Endothelial cell of umbilical vein (primary cell): ENCODE data around the gene NFIA. TPM values are rescaled to one million over a fixed set of nuclear protein-coding genes. Genes with fewer than 3 reads are reported as not detected.

Experiments used
- BruUV-seq: library from RNA; stranded (reverse); fragments of 400-500 nt; replicated peaks from 2 replicates; lab custom pipeline; 2021; lab: Mats Ljungman, UMichigan
- CTCF ChIA-PET: fragments of 300-600, 350-600 bp; sonication (Branson Sonifier 250); formaldehyde crosslinking; loops from one replicate; lab custom pipeline; 2021; ENCODE audit warnings: antibody characterized with exemption, inconsistent platforms; lab: Charles Lee
- POLR2A ChIA-PET: fragments of 300-600, 350-600 bp; sonication (Branson Sonifier 250); formaldehyde crosslinking; loops from one replicate; lab custom pipeline; 2021; ENCODE audit warnings: antibody characterized with exemption, inconsistent platforms; lab: Charles Lee
- DNase-seq: peaks from one replicate; pipeline ENCODE4 v3.0.0-alpha.2; 2011; ENCODE audit warnings: low read depth, low spot score
- FAIRE-seq: peaks from 2 replicates; lab custom pipeline; 2011; peaks lifted over from hg19 to GRCh38; lab: Jason Lieb, UNC
- H2AFZ ChIP-seq: 2 replicates; pipeline ENCODE4 v1.6.0; 2012; ENCODE audit warnings: low read depth, low read length, control low read depth, inconsistent platforms
- H3K27ac ChIP-seq: 2 replicates; pipeline ENCODE4 v1.5.1; 2011; ENCODE audit warnings: low read depth, mild to moderate bottlenecking, control low read depth, low read length, moderate library complexity; ENCODE audit not compliant: insufficient read depth
- H3K27me3 ChIP-seq, 2 experiments: 2 replicates each; pipeline versions ENCODE4 v1.6.0 to v1.6.1; 2011; ENCODE audit warnings: low read length in 2 of 2, mixed read lengths in 1 of 2; ENCODE audit not compliant: control insufficient read depth in 2 of 2, insufficient read depth in 2 of 2
- H3K36me3 ChIP-seq, 2 experiments: 2 replicates in 1 of 2; 3 replicates in 1 of 2; pipeline ENCODE4 v1.5.1; 2011; ENCODE audit warnings: low read length in 2 of 2, mild to moderate bottlenecking in 1 of 2, moderate library complexity in 1 of 2; ENCODE audit not compliant: control insufficient read depth in 2 of 2, insufficient read depth in 2 of 2; ENCODE audit errors: extremely low read depth in 1 of 2
- H3K4me1 ChIP-seq: 3 replicates; pipeline ENCODE4 v1.5.1; 2011; ENCODE audit warnings: mild to moderate bottlenecking, low read length; ENCODE audit not compliant: control insufficient read depth, insufficient read depth; ENCODE audit errors: extremely low read depth
- H3K4me2 ChIP-seq: 2 replicates; pipeline ENCODE4 v1.6.1; 2011; ENCODE audit warnings: low read length, control low read depth, mixed read lengths; ENCODE audit not compliant: insufficient read depth
- H3K4me3 ChIP-seq, 3 experiments: fragments of 200-600 bp in 1 of 3; sonication (generic), shearing (Covaris generic) in 1 of 3; replicated peaks in 1 of 3; 2 replicates each; pipeline ENCODE4 v1.5.1; 2011 to 2016; ENCODE audit warnings: control low read depth in 3 of 3, low read length in 3 of 3, mild to moderate bottlenecking in 2 of 3, inconsistent platforms in 1 of 3, low read depth in 1 of 3, moderate library complexity in 1 of 3; ENCODE audit not compliant: insufficient read depth in 1 of 3
- H3K79me2 ChIP-seq: 2 replicates; pipeline ENCODE4 v1.6.0; 2012; ENCODE audit warnings: low read length, inconsistent platforms; ENCODE audit not compliant: control insufficient read depth, insufficient read depth
- H3K9ac ChIP-seq: replicated peaks from 2 replicates; pipeline ENCODE3; 2011; ENCODE audit warnings: low read length, control low read depth; ENCODE audit not compliant: insufficient read depth; ENCODE audit errors: extremely low read depth
- H3K9me1 ChIP-seq: replicated peaks from 3 replicates; pipeline ENCODE4 v1.6.0; 2011; ENCODE audit warnings: mild to moderate bottlenecking, low read length; ENCODE audit not compliant: control insufficient read depth, insufficient read depth; ENCODE audit errors: extremely low read depth
- H3K9me3 ChIP-seq: replicated peaks from 2 replicates; pipeline ENCODE4 v1.5.1; 2012; ENCODE audit warnings: low read length, inconsistent platforms; ENCODE audit not compliant: control insufficient read depth, insufficient read depth
- H4K20me1 ChIP-seq: replicated peaks from 2 replicates; pipeline ENCODE3; 2011; ENCODE audit warnings: mild to moderate bottlenecking, low read length; ENCODE audit not compliant: control insufficient read depth, insufficient read depth; ENCODE audit errors: extremely low read depth
- FOS ChIP-seq: IDR thresholded peaks from 2 replicates; pipeline ENCODE4 v1.6.1; 2011; ENCODE audit warnings: mild to moderate bottlenecking, low read length, moderate library complexity, borderline replicate concordance; ENCODE audit not compliant: insufficient read depth
- GATA2 ChIP-seq: IDR thresholded peaks from 2 replicates; pipeline ENCODE4 v1.7.0; 2011; ENCODE audit warnings: low read depth, mild to moderate bottlenecking, moderate library complexity, mixed read lengths, low read length; ENCODE audit not compliant: insufficient read length, insufficient read depth
- JUN ChIP-seq: IDR thresholded peaks from 2 replicates; pipeline ENCODE4 v1.6.1; 2011; ENCODE audit warnings: borderline replicate concordance, low read depth; ENCODE audit not compliant: insufficient read length, insufficient read depth
- MYC ChIP-seq: IDR thresholded peaks from one replicate; pipeline ENCODE4 v1.6.1; 2011; ENCODE audit warnings: mild to moderate bottlenecking, low read depth, low read length
- dilution Hi-C: fragments of 300-500 bp; cut with MboI; formaldehyde crosslinking; loops from one replicate; pipeline ENCODE4 v1.15.0; 2019; ENCODE audit warnings: low sequenced_read_pairs; ENCODE audit not compliant: extremely low pct_ligation_motif_present
- intact Hi-C: fragments of 100-400 bp; cut with micrococcal nuclease; formaldehyde crosslinking; loops from one replicate; pipeline ENCODE4 v1.10.0; 2022
- polyA plus RNA-seq, 4 experiments: library from polyadenylated mRNA; depleted of rRNA in 3 of 4; stranded (reverse) in 3 of 4; unstranded in 1 of 4; fragments of >200 nt; gene quantifications; 2 replicates each; pipeline versions ENCODE4 v1.2.1 to v1.2.3, GENCODE V29; 2011 to 2012; ENCODE audit warnings: missing spikeins in 1 of 4
- total RNA-seq: library from RNA; stranded (reverse); gene quantifications from 2 replicates; pipeline ENCODE4 v1.2.3, GENCODE V29; 2021

The NFIA gene
- total and polyA plus RNA-seq, 2 donors (not counting 3 experiments of a cell fraction or from before 2014, with no cell fraction given), result 25.5 to 47.0 TPM

DNA sequence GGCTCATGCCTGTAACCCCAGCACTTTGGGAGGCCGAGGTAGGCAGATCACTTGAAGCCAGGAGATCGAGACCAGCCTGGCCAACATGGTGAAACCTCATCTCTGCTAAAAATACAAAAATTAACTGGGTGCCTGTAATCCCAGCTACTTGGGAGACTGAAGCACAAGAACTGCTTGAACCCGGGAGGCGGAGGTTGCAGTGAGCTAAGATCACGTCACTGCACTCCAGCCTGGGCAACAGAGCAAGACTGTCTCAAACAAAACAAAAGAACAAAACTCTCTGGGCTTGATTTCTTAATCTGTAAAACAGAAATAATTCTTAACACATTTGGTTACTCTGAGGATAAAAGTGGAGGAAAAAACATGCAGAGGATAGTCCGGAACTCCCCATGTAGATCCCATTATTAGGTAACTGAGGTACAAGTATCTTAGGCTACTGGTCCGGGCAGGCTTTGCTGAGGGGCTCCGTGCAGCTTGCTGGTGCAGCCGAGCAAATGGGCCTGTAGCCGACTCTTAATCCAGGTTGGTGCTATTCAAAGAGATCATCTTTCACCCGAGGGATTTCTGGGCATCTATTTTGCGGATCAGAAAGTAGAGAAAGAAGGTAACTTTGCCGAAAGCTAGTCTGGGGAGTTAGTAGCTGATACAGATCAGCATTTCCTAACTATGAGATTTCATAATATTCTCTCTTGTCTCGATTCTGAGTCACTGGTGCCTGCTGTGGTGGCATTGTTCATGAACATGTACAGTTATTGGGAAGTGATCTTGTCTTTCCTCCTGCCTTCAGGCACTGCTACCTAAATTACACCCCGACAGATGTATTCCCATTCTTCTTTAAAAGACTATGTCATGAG lies 56.8 kb downstream of the NFIA start:
- peak; percentile 72 for DNase-seq
- intact Hi-C loops, result no loop called here
- H3K9me3 ChIP-seq, result no peaks in the 10 kb centered on the region
- H3K36me3 ChIP-seq, result no peaks in the 10 kb centered on the region
- peak overlapping the region; percentile 62 for H3K4me2 ChIP-seq
- no TSS peak for BruUV-seq
- H4K20me1 ChIP-seq, result no peaks in the 10 kb centered on the region
- no peaks in the 10 kb centered on the region for H3K9me1 ChIP-seq
- POLR2A ChIA-PET, result interaction anchor here (0.7 kb wide), 2 partner anchors 28 to 31 kb away, joined by 7 to 9 read pairs; no protein-coding TSS in a partner anchor
- CTCF ChIA-PET, result interaction anchor here (0.7 to 2.6 kb wide), 8 partner anchors 10 to 314 kb away, joined by 3 to 9 read pairs (median 4); no protein-coding TSS in a partner anchor
- peaks cover 12% of the 10 kb centered on the region for H3K79me2 ChIP-seq
- no peak overlapping the region for H3K4me3 ChIP-seq
- H2AFZ ChIP-seq, result no peak overlapping the region
- dilution Hi-C loops, result no loop called here
- peak overlapping the region; percentile 53 for H3K27ac ChIP-seq
- peaks cover 34% of the 10 kb centered on the region for H3K4me1 ChIP-seq
- H3K9ac ChIP-seq, result no peak overlapping the region
- H3K27me3 ChIP-seq, result no peaks in the 10 kb centered on the region
- TF ChIP-seq FOS (peak; percentile 65), GATA2 (peak; percentile 79), MYC (no peak), JUN (peak; percentile 50)
- peak; percentile 84 for FAIRE-seq
